Tibial nerve (tissue), 3 donors: Measurements from ENCODE around the gene MAPK13.

ENCODE experiments used
- POLR2A ChIP-seq, 2 donors: fragments of 450-650 bp; IDR thresholded peaks; one replicate each; pipeline ENCODE4 v1.6.1; 2017; ENCODE audit warnings: antibody characterized with exemption in 2 of 2, mild to moderate bottlenecking in 2 of 2, moderate library complexity in 2 of 2
- TF ChIP-seq, protein P1 (sequence below), 5 experiments: fragments of 200-600 bp in 3 of 5; fragments of 450-650 bp in 2 of 5; sonication (generic) in 3 of 5; IDR thresholded peaks; one replicate each; pipeline ENCODE4 v1.5.1; 2016 to 2019; ENCODE audit warnings: antibody characterized with exemption in 5 of 5, mild to moderate bottlenecking in 3 of 5, moderate library complexity in 2 of 5

DNA sequence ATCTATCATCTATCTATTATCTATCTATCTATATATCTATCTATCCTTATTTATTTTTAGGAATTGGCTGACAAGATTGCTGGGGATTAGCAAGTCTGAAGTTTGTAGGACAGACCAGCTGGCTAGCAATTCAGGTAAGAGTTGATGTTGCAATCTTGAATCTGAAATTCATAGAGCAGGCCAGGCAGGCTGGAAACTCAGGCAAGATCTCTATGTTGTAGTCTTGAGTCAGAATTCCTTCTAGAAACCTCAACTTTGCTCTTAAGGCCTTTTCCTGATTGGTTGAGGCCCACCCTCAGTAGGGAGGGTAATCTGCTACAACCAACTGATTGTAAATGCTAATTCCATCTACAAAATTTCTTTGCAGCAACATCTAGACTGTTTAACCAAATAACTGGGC lies 19.2 kb downstream of the MAPK13 start:
- TF ChIP-seq POLR2A (IDR thresholded peaks at IDR 0.05): no peak
- TF ChIP-seq, protein P1, sequence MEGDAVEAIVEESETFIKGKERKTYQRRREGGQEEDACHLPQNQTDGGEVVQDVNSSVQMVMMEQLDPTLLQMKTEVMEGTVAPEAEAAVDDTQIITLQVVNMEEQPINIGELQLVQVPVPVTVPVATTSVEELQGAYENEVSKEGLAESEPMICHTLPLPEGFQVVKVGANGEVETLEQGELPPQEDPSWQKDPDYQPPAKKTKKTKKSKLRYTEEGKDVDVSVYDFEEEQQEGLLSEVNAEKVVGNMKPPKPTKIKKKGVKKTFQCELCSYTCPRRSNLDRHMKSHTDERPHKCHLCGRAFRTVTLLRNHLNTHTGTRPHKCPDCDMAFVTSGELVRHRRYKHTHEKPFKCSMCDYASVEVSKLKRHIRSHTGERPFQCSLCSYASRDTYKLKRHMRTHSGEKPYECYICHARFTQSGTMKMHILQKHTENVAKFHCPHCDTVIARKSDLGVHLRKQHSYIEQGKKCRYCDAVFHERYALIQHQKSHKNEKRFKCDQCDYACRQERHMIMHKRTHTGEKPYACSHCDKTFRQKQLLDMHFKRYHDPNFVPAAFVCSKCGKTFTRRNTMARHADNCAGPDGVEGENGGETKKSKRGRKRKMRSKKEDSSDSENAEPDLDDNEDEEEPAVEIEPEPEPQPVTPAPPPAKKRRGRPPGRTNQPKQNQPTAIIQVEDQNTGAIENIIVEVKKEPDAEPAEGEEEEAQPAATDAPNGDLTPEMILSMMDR (IDR thresholded peaks at IDR 0.05): no peak
